Mesenteric fat pad (tissue), 1 donor: Measurements from ENCODE around the gene SUOX. TPM values are rescaled to one million over a fixed set of nuclear protein-coding genes. Genes with fewer than 3 reads are reported as not detected.

ENCODE experiments used
- total RNA-seq: library from RNA; stranded (reverse); fragmentation: NEBNext Ultra II Directional; extraction: Animal tissue kit (Norgen Biotek cat#: 25700); gene quantifications from one replicate; pipeline ENCODE4 v1.2.1, GENCODE V29; 2021
- donor health status: DM: yes; HTN: yes; CAD: no.

Gene SUOX
- total RNA-seq, 1 donor from 2014 or later, result 27.7 TPM

Other genes with a start within 250 kb of the SUOX start
- 39.0 TPM for gene SARNP, start 179.6 kb upstream of the SUOX start, total RNA-seq
- gene ORMDL2, start 179.2 kb upstream of the SUOX start, total RNA-seq, result 49.7 TPM
- gene DNAJC14, start 167.7 kb upstream of the SUOX start, total RNA-seq, result 28.1 TPM
- gene MMP19, start 154.3 kb upstream of the SUOX start, total RNA-seq, result 774 TPM
- 30.5 TPM for gene PYM1, start 69.4 kb upstream of the SUOX start, total RNA-seq
- 32.4 TPM for gene DGKA, start 66.1 kb upstream of the SUOX start, total RNA-seq
- 0.64 TPM for gene PMEL, start 31.2 kb upstream of the SUOX start, total RNA-seq
- gene CDK2, start 30.4 kb upstream of the SUOX start, total RNA-seq, result 21.4 TPM
- 88.2 TPM for gene RAB5B, start 23.2 kb upstream of the SUOX start, total RNA-seq
- 25.8 TPM for gene IKZF4, start 23.8 kb downstream of the SUOX start, total RNA-seq
- 45.3 TPM for gene RPS26, start 44.6 kb downstream of the SUOX start, total RNA-seq
- gene ERBB3, start 82.9 kb downstream of the SUOX start, total RNA-seq, result 1.9 TPM
- gene PA2G4, start 107.3 kb downstream of the SUOX start, total RNA-seq, result 99.5 TPM
- gene RPL41, start 119.4 kb downstream of the SUOX start, total RNA-seq, result 2,287 TPM
- gene ZC3H10, start 121.0 kb downstream of the SUOX start, total RNA-seq, result 7.9 TPM
- gene ESYT1, start 131.0 kb downstream of the SUOX start, total RNA-seq, result 435 TPM
- 41.3 TPM for gene MYL6B, start 155.3 kb downstream of the SUOX start, total RNA-seq
- gene MYL6, start 161.1 kb downstream of the SUOX start, total RNA-seq, result 2,743 TPM
- gene SMARCC2, start 192.2 kb downstream of the SUOX start, total RNA-seq, result 113 TPM
- 93.8 TPM for gene RNF41, start 224.6 kb downstream of the SUOX start, total RNA-seq
- 18.2 TPM for gene NABP2, start 227.1 kb downstream of the SUOX start, total RNA-seq
- gene SLC39A5, start 232.8 kb downstream of the SUOX start, total RNA-seq, result 0.16 TPM